ENCODE results near the gene ZFHX3.

Gene ZFHX3

DNA sequence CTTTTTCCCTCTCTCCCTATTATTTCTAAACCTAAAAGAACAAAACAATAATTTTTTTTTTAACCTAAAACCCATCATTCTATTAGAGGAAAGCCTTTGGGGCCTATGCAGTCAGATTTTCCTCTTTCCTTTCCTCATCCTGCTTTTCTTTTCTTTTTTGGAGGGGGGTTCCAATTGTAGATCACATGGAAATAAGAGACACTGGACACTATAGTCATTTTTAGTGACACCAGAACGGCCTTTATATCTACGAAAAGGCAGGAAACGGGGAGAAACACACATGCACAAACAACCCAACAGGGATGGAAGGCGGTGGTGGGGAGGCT lies 5.1 kb upstream of the ZFHX3 start:
- Histone ChIP-seq H3K36me3 (no peaks in the 10 kb centered on the region), H3K4me3 (peak overlapping the region; percentile 84 to 88), H3K9me3 (no peaks in the 10 kb centered on the region), H3K27ac (peak overlapping the region; percentile 99), H3K4me1 (peaks cover 0 to 74% (median 55%) of the 10 kb centered on the region in 4 donors), H3K27me3 (no peaks in the 10 kb centered on the region)
- intact Hi-C loops (cut with DNase I; ENCODE audit: low total_unique reads), result loop anchor here (10.0 kb wide), 1 partner anchor 108 kb away; no protein-coding TSS in a partner anchor
- no peak for TF ChIP-seq CTCF (IDR thresholded peaks at IDR 0.05)
- no peak for DNase-seq

- no peaks in the 10 kb centered on the region for H3K36me3 ChIP-seq
- peak in 1 of 2 donors; percentile 66 for DNase-seq
- H3K4me1 ChIP-seq, result peaks cover 0 to 74% (median 55%) of the 10 kb centered on the region in 4 donors
- no peaks in the 10 kb centered on the region for H3K27me3 ChIP-seq
- TF ChIP-seq CTCF (IDR thresholded peaks at IDR 0.05), result no peak
- H3K27ac ChIP-seq, result peak overlapping the region; percentile 99
- no peaks in the 10 kb centered on the region for H3K9me3 ChIP-seq
- intact Hi-C loops (cut with DNase I; ENCODE audit: low total_unique reads), result loop anchor here (10.0 kb wide), 1 partner anchor 108 kb away; no protein-coding TSS in a partner anchor
- peak overlapping the region; percentile 84 to 88 for H3K4me3 ChIP-seq
Measured at GRCh38 chr16:73052576-73052975, 4.6 kb upstream of the ZFHX3 start.

GRCh38 chr16:73051961-73052360 lies 4.0 kb upstream of the ZFHX3 start:
- H3K9me3 ChIP-seq, result no peaks in the 10 kb centered on the region
- TF ChIP-seq CTCF (IDR thresholded peaks at IDR 0.05), result no peak
- H3K36me3 ChIP-seq, result no peaks in the 10 kb centered on the region
- peaks cover 0 to 77% (median 56%) of the 10 kb centered on the region in 4 donors for H3K4me1 ChIP-seq
- no peaks in the 10 kb centered on the region for H3K27me3 ChIP-seq
- intact Hi-C loops (cut with DNase I; ENCODE audit: low total_unique reads), result loop anchor here (10.0 kb wide), 1 partner anchor 107 kb away; no protein-coding TSS in a partner anchor
- peak overlapping the region in 1 of 2 donors; percentile 84 for H3K4me3 ChIP-seq
- peak overlapping the region; percentile 99 for H3K27ac ChIP-seq
- DNase-seq, result no peak

GRCh38 chr16:73051226-73051625 lies 3.3 kb upstream of the ZFHX3 start:
- Histone ChIP-seq H3K27me3 (no peaks in the 10 kb centered on the region), H3K4me1 (peaks cover 0 to 84% (median 63%) of the 10 kb centered on the region in 4 donors), H3K9me3 (no peaks in the 10 kb centered on the region), H3K36me3 (no peaks in the 10 kb centered on the region), H3K27ac (peak overlapping the region; percentile 99), H3K4me3 (peak overlapping the region; percentile 0 to 29)
- no peak for TF ChIP-seq CTCF (IDR thresholded peaks at IDR 0.05)
- peak in 1 of 2 donors; percentile 68 for DNase-seq
- intact Hi-C loops (cut with DNase I; ENCODE audit: low total_unique reads), result loop anchor here (10.0 kb wide), 1 partner anchor 106 kb away; no protein-coding TSS in a partner anchor

DNA sequence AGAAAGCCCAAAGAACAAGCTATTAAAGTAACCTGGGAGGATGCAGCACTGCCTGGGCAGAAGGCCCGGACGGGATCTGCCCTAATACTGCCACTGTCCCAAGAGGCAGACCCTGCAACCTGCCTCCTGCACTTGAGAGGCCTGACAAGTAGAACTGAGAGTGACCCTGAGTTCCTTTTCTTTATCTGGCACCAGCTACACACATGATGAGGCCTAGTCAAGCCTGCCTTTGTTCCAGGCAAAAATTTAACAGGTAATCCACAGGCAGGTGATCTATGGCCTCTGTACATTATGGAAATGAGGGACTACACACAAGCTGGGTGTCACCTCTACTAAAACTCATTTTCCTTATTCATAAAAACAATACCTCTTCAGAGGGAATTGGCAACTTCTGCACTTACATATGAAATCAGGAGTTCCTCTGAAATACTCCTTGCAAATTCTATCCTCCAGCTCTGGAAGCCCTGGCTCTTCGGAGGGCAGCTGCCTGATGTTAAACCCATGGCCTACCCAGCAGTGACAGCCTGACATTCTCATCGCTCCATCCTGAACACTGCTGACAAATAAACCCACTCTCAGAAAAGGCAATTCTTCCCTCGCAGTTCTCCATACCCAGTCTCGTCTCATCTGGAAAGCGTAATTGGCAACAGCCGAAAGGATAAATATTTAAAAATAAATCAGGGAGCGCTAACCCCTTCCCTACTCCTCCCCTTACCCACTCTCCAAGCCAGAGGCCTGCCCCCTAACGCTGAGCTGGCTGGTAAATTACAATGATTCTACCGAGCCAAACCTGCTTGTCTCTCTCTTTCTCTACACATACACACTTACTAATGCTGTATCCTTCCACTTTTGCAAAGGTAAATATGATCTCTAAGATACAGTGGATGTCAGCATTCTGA lies 2.5 kb upstream of the ZFHX3 start:
- peak in 1 of 2 donors; percentile 17 for DNase-seq
- peak overlapping the region; percentile 0 to 29 for H3K4me3 ChIP-seq
- TF ChIP-seq CTCF (IDR thresholded peaks at IDR 0.05), result no peak
- intact Hi-C loops (cut with DNase I; ENCODE audit: low total_unique reads), result loop anchor here (10.0 kb wide), 1 partner anchor 106 kb away; no protein-coding TSS in a partner anchor
- H3K9me3 ChIP-seq, result no peaks in the 10 kb centered on the region
- H3K27me3 ChIP-seq, result no peaks in the 10 kb centered on the region
- peaks cover 0 to 87% (median 64%) of the 10 kb centered on the region in 4 donors for H3K4me1 ChIP-seq
- H3K36me3 ChIP-seq, result no peaks in the 10 kb centered on the region
- peak overlapping the region; percentile 99 for H3K27ac ChIP-seq
